GM21526 (cell line): ENCODE data around the gene SPRR2E.
"Not testable (repeated sequence)": the region's sequence is repeated elsewhere in the genome, so short reads cannot be mapped to it uniquely, and the experiment has no call there.

ENCODE experiments used
- ATAC-seq: cut with Tn5 transposase; IDR thresholded peaks from one replicate; pipeline ENCODE4 v1.9.1; 2021; ENCODE audit warnings: moderate library complexity; ENCODE audit not compliant: unreplicated experiment, low FRiP score

SPRR2E gene

GRCh38 chr1:153071511-153071910 is 22.8 kb downstream of the SPRR2E start, which contains the start of gene SPRR2B:
TSS of gene SPRR2B (minus strand) at chr1:153071611. CDS start at chr1:153070839, 772 bp downstream.
- ATAC-seq = no peak

GRCh38 chr1:153070243-153070642 is 24.1 kb downstream of the SPRR2E start:
- no peak for ATAC-seq

DNA sequence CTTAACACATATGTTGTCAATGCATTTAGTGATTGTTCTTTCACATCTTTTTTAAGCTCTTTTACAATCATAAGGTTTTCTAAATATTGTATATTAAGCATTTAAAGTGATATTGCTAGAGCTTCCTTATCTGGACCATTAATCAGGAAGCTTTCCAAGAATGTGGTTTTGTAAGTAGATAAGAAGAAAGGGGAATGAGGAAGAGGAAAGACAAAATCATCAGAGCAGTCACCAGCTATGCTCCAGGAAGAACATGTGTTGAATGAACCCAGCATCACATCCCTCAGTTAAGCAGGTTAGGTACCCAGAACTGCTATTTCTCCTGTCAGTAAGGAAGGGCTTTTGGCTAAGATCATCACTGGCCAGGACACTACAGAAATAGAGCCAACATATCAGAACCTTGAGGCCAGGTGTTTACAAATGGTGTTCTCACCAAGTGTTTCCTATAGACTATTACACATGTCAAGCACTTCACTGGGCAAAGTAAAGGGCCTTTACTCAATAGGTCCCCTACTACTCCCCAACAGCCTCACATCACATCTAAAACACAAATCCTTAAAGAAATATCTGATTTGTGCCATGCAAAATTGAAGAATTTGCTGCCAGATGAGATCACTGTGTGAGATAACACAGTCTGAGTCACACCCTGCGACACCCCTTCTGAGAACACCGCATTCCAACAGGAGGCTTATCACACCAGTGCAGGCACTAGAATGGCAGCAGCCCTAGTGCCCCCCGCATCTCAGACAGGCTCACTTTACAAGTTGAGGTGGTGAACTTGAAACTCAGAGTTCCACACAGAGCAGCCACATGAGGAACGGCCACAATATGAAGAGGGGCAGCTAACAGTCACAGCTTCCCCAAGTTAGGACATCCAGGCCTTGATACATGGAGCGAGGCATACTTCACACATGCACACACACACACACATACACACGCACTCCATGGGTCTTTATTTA is 35.2 kb downstream of the SPRR2E start:
- no peak for ATAC-seq

GRCh38 chr1:153058154-153058553 is 36.2 kb downstream of the SPRR2E start:
- ATAC-seq = no peak

DNA sequence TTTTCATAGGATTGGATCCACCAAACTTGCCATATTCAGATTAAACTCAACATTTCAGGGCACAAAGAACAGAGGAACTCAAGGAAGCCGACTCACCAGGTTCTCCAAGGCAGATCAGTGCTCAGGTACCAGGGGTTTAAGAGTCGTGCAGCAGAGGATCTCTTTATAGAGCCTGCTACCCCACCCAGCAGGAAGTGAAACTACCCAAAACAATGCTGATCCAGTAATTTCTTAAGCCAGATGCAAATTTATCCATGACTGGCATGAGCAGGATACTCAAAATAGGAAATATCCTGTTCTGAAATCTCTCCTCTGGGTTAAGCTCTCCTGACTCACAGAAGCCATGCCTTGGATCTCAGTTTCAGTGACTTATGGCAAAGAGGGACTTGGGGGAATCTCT is 37.0 kb downstream of the SPRR2E start, which contains the start of gene SPRR2A:
Gene SPRR2A, minus strand, starts transcription at position 138 of the 400 bp plus-strand sequence. CDS start 777 bp downstream, outside the sequence.
- ATAC-seq = no peak

GRCh38 chr1:153056111-153056510 is 38.2 kb downstream of the SPRR2E start:
- not testable (repeated sequence) for ATAC-seq

DNA sequence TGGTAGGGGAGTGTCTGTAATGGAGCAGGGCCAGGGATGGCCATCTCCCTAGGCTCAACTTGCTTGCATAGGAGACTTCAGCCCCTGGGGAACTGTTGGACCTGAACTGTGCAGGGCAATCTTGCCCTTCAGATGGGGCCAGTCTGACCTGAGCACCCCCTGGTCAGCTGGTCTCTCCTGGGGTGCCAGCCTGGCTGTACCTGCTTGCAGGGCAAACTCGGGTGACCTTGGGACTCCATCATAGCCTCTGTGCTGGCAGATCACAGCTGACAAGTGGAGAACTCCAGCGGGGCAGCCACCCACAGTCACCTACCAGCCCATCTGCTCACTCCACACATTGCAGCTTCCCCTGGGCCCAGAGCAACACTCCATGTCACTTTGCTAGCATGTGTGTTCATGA is 45.1 kb downstream of the SPRR2E start:
- no peak for ATAC-seq
